Measurements from ENCODE around the gene NFATC3.

GRCh38 chr16:68097088-68097487 lies 11.9 kb downstream of the NFATC3 start:
- TF ChIP-seq, protein P1, sequence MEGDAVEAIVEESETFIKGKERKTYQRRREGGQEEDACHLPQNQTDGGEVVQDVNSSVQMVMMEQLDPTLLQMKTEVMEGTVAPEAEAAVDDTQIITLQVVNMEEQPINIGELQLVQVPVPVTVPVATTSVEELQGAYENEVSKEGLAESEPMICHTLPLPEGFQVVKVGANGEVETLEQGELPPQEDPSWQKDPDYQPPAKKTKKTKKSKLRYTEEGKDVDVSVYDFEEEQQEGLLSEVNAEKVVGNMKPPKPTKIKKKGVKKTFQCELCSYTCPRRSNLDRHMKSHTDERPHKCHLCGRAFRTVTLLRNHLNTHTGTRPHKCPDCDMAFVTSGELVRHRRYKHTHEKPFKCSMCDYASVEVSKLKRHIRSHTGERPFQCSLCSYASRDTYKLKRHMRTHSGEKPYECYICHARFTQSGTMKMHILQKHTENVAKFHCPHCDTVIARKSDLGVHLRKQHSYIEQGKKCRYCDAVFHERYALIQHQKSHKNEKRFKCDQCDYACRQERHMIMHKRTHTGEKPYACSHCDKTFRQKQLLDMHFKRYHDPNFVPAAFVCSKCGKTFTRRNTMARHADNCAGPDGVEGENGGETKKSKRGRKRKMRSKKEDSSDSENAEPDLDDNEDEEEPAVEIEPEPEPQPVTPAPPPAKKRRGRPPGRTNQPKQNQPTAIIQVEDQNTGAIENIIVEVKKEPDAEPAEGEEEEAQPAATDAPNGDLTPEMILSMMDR (IDR thresholded peaks at IDR 0.05): no peak
- TF ChIP-seq POLR2A (IDR thresholded peaks at IDR 0.05): no peak
